Effector memory CD4-positive, alpha-beta T cell (primary cell): ENCODE results near the gene HDHD5.

Experiments
- DNase-seq, 3 donors: peaks; one replicate each; pipeline ENCODE4 v3.0.0-alpha.2; 2020
- H3K27ac ChIP-seq: 2 replicates; pipeline ENCODE4 v1.7.0; 2013; ENCODE audit warnings: mild to moderate bottlenecking, low read length, moderate library complexity; ENCODE audit not compliant: insufficient read depth, poor library complexity, severe bottlenecking
- H3K27me3 ChIP-seq: replicated peaks from 2 replicates; pipeline ENCODE4 v1.7.0; 2013; ENCODE audit warnings: mild to moderate bottlenecking, low read length; ENCODE audit not compliant: insufficient read depth, control insufficient read depth, poor library complexity, severe bottlenecking
- H3K36me3 ChIP-seq: 2 replicates; pipeline ENCODE4 v1.7.0; 2013; ENCODE audit warnings: mild to moderate bottlenecking, low read length, moderate library complexity; ENCODE audit not compliant: control insufficient read depth, insufficient read depth
- H3K4me1 ChIP-seq: 2 replicates; pipeline ENCODE4 v1.7.0; 2013; ENCODE audit warnings: low read length, mild to moderate bottlenecking; ENCODE audit not compliant: control insufficient read depth, insufficient read depth, poor library complexity, severe bottlenecking
- H3K4me3 ChIP-seq: 2 replicates; pipeline ENCODE4 v1.7.0; 2013; ENCODE audit warnings: low read length, low read depth, mild to moderate bottlenecking; ENCODE audit not compliant: insufficient read depth, poor library complexity, severe bottlenecking
- H3K9me3 ChIP-seq: 2 replicates; pipeline ENCODE4 v1.7.0; 2013; ENCODE audit warnings: mild to moderate bottlenecking, low read length, moderate library complexity; ENCODE audit not compliant: control insufficient read depth

The HDHD5 gene

GRCh38 chr22:17115236-17115635 lies 43.8 kb downstream of the HDHD5 start:
- H3K36me3 ChIP-seq, result no peaks in the 10 kb centered on the region
- H3K4me1 ChIP-seq, result peaks cover 42% of the 10 kb centered on the region
- DNase-seq, result no peak
- H3K27me3 ChIP-seq, result no peaks in the 10 kb centered on the region
- no peak overlapping the region for H3K4me3 ChIP-seq
- no peaks in the 10 kb centered on the region for H3K9me3 ChIP-seq
- no peak overlapping the region for H3K27ac ChIP-seq

- no peak for DNase-seq
- H3K4me1 ChIP-seq, result peaks cover 40% of the 10 kb centered on the region
- H3K9me3 ChIP-seq, result no peaks in the 10 kb centered on the region
- peaks cover 2% of the 10 kb centered on the region for H3K36me3 ChIP-seq
- no peaks in the 10 kb centered on the region for H3K27me3 ChIP-seq
- no peak overlapping the region for H3K4me3 ChIP-seq
- H3K27ac ChIP-seq, result no peak overlapping the region
Observed at GRCh38 chr22:17114898-17115235, 44.2 kb downstream of the HDHD5 start.

DNA sequence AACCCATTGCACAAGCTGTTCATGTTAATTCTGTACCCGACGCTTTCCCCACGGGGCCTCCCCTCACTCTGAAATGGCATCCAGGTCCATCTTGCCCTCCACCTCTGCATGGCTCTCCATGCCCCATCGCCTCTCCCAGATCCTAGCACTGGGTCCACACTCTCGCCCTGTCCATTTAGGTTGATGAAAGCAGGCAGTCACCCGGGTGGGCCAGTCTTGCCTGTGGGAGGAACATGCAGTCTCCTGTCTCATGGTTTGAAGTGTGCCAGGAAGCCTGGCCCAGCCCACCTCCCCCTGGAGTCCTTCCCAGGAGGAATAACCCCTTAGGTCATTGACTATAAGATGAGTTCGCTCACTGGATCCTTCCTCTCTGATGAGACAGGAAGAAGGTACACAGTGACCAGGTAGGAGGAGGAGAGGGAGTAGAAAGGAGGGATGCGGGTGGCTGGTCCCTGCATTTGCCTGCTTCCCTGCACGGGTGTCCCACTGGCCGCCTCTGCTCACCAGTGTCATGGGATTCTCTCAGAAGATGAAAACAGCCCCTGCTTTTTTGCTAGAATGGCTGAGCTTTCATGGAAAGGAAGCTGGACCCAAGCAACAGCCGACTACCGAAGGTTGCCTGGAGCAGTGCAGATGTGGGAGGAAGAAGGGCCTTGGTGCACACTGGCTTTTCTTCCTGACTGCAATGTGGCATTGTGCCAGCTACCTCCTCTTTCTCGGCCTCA lies 44.7 kb downstream of the HDHD5 start:
- H3K27ac ChIP-seq, result no peak overlapping the region
- H3K27me3 ChIP-seq, result no peaks in the 10 kb centered on the region
- peaks cover 8% of the 10 kb centered on the region for H3K36me3 ChIP-seq
- H3K4me3 ChIP-seq, result no peak overlapping the region
- H3K9me3 ChIP-seq, result no peaks in the 10 kb centered on the region
- H3K4me1 ChIP-seq, result peaks cover 35% of the 10 kb centered on the region
- no peak for DNase-seq

DNA sequence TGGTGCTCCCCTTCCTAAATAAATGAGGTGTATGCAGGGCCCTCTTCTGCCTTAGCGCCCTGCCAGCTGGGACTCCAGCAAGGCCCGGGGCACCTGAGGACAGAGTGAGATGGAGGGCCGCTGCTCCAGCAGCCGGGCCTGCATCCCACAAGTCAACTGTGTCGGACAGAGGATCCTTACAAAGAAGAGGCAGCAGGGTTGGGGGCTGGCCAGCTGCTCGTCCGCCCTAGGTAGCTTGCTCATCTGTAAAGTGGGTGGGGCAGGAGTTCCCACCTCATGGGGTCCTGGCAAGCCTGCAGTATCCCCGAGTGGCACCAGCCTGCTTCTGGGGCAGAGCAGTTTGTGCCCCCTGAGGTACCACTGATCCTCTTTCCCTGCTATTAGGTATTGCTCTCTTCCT lies 45.5 kb downstream of the HDHD5 start:
- Histone ChIP-seq H3K9me3 (no peaks in the 10 kb centered on the region), H3K4me1 (peaks cover 27% of the 10 kb centered on the region), H3K4me3 (no peak overlapping the region), H3K27ac (no peak overlapping the region), H3K36me3 (peaks cover 15% of the 10 kb centered on the region), H3K27me3 (no peaks in the 10 kb centered on the region)
- DNase-seq, result no peak

DNA sequence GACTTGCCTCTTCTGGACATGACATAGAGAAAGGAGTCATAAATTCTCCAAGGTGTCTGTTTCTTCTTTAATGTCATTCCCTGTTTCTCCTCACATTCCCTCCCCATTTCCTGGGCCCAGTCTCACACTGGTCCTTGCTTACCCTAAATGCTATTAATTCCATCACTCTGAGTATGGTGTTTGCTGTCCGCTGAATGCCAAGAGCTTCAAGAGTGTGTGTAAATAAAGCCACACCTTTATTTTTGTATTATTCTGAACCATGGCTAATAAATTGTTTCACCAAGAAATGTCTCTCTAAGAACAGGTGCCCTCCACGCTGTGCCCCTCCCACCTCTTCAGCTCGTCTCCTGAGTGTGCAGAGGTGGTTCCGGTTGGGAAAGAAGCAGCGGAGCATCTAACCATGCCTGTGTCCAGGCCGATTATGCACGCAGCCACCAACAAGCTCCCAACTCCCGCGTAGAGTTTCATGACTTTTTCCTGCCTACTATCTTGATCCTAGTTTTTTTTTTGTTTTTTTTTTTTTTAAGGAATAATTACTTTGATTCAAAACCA lies 46.5 kb downstream of the HDHD5 start:
- peaks cover 25% of the 10 kb centered on the region for H3K36me3 ChIP-seq
- no peaks in the 10 kb centered on the region for H3K9me3 ChIP-seq
- no peaks in the 10 kb centered on the region for H3K27me3 ChIP-seq
- no peak for DNase-seq
- no peak overlapping the region for H3K27ac ChIP-seq
- no peak overlapping the region for H3K4me3 ChIP-seq
- peaks cover 17% of the 10 kb centered on the region for H3K4me1 ChIP-seq

DNA sequence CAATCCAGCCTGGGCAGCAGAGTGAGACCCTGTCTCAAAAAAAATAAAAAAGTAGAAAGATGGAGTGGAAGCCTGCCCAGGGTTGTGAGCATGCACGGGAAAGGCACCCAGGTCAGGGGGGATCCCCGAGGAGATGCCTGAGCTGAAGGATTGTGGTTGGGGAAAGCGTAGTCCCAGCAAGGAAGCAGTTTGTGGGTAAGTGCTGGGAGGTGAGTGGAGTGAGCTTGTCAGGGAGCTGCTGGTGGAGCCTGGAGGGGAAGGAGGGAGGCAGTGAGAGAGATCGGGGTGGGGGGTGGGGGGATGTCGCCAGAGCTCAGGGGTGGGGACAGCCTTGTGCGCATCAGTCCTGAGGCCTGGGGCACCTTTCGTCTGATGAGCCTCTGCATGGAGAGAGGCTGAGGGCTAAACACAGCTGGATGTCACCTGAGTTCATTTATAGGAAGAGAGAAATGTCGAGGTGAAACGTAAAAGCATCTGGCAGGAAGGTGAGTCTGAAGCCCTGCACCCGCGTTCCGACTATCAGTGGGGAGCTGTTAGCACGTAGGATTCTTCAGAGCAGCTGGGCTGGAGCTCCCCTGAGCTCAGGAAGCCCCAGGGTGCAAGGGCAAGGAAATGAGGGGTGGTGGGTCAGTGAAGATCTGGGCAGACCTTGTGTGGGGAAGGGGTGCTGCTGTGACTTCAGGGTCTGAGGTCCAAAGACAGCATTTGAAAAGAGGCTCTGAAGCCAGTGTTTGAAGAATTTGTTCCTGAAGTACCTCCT lies 48.1 kb downstream of the HDHD5 start:
- no peak overlapping the region for H3K4me3 ChIP-seq
- H3K4me1 ChIP-seq, result peaks cover 4% of the 10 kb centered on the region
- DNase-seq, result no peak
- H3K27ac ChIP-seq, result no peak overlapping the region
- H3K27me3 ChIP-seq, result no peaks in the 10 kb centered on the region
- H3K9me3 ChIP-seq, result no peaks in the 10 kb centered on the region
- H3K36me3 ChIP-seq, result peaks cover 37% of the 10 kb centered on the region

DNA sequence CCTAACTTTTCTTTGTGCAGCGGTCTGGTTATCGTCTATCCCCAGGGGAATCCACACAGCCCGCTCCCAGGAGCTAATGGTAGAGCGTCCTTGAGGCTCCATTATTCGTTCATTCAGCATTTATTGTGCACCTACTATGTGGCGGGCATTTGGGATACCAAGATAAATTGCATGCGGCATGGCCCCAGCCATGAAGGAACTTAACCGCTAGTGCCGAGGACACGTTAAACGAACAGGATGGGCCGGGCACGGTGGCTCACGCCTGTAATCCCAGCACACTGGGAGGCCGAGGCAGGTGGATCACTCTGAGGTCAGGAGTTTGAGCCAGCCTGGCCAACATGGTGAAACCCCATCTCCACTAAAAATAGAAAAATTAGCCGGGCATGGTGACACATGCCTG lies 49.1 kb downstream of the HDHD5 start:
- Histone ChIP-seq H3K4me1 (peaks cover 7% of the 10 kb centered on the region), H3K27me3 (no peaks in the 10 kb centered on the region), H3K36me3 (peaks cover 47% of the 10 kb centered on the region), H3K9me3 (no peaks in the 10 kb centered on the region), H3K27ac (no peak overlapping the region), H3K4me3 (no peak overlapping the region)
- no peak for DNase-seq

DNA sequence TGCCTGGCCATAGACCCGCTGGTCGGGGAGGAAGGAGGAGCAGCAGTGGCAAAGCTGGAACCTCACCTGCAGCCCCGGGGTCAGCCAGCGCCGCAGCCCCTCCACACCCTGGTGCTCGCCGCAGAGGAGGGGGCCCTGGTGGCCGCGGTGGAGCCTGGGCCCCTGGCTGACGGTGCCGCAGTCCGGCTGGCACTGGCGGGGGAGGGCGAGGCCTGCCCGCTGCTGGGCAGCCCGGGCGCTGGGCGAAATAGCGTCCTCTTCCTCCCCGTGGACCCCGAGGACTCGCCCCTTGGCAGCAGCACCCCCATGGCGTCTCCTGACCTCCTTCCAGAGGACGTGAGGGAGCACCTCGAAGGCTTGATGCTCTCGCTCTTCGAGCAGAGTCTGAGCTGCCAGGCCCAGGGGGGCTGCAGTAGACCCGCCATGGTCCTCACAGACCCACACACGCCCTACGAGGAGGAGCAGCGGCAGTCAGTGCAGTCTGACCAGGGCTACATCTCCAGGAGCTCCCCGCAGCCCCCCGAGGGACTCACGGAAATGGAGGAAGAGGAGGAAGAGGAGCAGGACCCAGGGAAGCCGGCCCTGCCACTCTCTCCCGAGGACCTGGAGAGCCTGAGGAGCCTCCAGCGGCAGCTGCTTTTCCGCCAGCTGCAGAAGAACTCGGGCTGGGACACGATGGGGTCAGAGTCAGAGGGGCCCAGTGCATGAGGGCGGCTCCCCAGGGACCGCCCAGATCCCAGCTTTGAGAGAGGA lies 49.8 kb downstream of the HDHD5 start:
- peaks cover 7% of the 10 kb centered on the region for H3K4me1 ChIP-seq
- no peak overlapping the region for H3K4me3 ChIP-seq
- peaks cover 53% of the 10 kb centered on the region for H3K36me3 ChIP-seq
- DNase-seq, result no peak
- no peaks in the 10 kb centered on the region for H3K27me3 ChIP-seq
- H3K27ac ChIP-seq, result no peak overlapping the region
- H3K9me3 ChIP-seq, result no peaks in the 10 kb centered on the region

- no peak for DNase-seq
- Histone ChIP-seq H3K27me3 (no peaks in the 10 kb centered on the region), H3K36me3 (peaks cover 54% of the 10 kb centered on the region), H3K9me3 (no peaks in the 10 kb centered on the region), H3K4me3 (no peak overlapping the region), H3K4me1 (peaks cover 7% of the 10 kb centered on the region), H3K27ac (no peak overlapping the region)
Observed at GRCh38 chr22:17108256-17109112, 50.6 kb downstream of the HDHD5 start.
